Measurements from ENCODE around the gene TBC1D9.

The TBC1D9 gene

GRCh38 chr4:140719686-140720085 lies 36.5 kb downstream of the TBC1D9 start:
- no peak for DNase-seq

DNA sequence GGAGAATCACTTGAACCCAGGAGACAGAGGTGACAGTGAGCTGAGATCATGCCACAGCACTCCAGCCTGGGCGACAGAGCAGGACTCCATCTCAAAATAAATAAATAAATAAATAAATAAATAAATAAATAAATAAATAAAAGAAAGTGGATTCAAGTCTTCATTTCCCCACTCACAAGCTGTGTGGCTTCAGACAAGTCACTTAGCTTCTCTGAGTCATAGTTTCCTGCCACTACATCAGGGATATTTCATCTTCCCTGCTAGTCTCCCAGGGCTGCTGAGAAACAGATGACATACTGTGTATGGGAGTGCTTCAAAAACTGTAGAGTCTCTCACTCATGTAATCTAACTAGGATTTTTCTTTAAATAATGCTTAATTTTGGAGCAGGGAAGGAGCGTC lies 37.2 kb downstream of the TBC1D9 start:
- DNase-seq: no peak

DNA sequence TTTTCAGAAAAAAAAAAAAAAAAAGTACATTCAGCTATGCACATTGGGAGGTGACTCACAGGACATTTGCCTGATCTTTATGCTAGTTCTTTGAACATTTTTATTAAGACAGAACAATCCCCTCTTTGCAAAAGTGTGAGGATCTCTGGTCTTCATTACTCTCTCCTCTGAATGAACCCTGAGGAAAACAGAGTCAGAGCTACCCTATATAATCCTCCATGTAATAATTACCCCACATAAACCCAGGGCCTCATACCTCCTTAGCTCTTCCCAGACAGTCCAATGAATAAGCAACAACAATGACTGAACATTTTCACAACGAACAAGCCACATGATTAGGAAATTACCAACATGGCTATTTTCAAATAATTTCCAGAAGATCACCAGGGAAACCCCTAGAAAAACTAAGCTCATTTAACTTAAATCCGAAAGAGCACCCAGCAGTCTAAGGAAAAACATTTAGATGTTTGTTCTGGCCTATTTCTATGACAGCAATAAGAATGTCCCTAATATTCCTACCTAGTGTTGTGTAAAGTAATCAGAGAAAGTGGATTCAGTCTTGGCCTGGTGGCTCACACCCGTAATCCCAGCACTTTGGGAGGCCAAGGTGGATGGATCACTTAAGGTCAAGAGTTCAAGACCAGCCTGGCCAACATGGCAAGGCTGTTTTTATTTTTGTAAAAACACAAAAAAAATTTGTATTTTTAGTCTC lies 37.8 kb downstream of the TBC1D9 start:
- no peak for DNase-seq

- no peak for DNase-seq
Observed at GRCh38 chr4:140717313-140717712, 38.9 kb downstream of the TBC1D9 start.

- no peak for DNase-seq
Observed at GRCh38 chr4:140715119-140715518, 41.1 kb downstream of the TBC1D9 start.

GRCh38 chr4:140711910-140712309 lies 44.3 kb downstream of the TBC1D9 start:
- DNase-seq: no peak

DNA sequence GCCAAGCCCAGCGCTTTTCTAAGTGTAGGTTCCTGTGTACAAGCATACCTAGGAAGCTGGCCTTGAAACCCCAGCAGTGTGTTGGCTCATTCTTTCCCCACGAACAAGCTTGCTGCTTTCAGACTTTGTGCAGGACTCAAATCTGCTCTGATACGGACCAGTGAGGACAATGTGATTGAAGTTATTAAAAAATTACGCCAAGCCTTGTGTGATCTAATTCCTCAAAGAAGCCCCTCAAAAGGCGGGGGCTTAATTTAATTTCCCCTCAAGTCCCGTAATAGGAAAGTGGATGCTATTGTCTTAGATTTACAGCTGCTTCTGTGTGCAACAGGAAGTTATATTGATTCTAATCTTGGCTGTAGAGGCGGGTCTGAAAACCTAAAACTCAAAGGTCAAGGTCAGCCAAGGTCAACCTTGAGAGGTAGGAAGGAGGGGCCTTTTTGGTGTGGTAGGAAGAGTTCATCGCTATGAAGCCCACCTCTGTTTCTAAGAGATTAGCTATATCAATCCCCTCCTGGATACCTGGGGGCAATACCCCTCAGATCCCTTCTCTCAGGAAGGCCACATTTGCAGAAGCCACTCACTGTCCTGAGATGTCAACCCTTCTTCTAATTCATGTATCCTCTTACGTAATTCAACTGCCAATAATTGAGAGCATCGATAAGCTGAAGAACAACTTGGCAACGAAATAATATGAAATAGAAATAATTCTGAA lies 45.1 kb downstream of the TBC1D9 start:
- no peak for DNase-seq

GRCh38 chr4:140707325-140707724 lies 48.9 kb downstream of the TBC1D9 start:
- DNase-seq: no peak

GRCh38 chr4:140706665-140707064 lies 49.5 kb downstream of the TBC1D9 start:
- no peak for DNase-seq

DNA sequence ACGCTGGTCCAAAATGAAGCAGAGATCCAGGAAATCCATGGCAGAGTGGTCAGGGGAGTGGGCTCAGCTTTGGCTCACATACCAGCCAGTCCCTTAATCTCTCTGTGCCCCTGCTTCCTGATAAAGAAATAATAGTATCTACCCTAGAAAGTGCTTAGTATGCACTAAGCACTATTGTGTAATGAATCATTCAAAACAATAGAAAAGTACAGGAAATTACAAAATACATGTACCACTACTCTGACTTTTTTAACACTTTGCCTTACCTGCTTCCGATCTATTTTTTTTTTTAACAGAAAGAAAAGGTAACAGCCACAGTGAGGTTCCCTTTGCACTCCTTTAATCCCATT lies 49.9 kb downstream of the TBC1D9 start:
- no peak for DNase-seq

- no peak for DNase-seq
Observed at GRCh38 chr4:140705625-140706275, 50.4 kb downstream of the TBC1D9 start.

DNA sequence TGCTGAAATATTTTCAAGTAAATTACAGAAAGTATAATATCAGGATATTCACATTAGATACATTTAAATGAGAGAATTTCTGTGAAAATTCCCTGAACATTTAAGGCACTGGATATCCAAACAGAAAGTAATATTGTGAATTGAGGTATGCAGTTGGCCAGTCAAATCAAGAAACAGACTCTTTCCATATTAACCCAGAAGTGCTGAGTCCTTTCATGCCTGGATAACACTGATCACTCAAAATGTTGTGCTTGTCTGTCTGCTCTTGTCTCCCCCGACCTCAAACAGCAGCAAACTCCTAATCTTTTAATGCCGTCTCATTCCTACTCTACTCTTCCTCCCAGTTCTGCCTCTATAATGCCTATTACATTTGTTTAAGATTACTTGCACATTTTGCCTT lies 51.2 kb downstream of the TBC1D9 start:
- no peak for DNase-seq

- no peak for DNase-seq
Observed at GRCh38 chr4:140704392-140704960, 51.7 kb downstream of the TBC1D9 start.

DNA sequence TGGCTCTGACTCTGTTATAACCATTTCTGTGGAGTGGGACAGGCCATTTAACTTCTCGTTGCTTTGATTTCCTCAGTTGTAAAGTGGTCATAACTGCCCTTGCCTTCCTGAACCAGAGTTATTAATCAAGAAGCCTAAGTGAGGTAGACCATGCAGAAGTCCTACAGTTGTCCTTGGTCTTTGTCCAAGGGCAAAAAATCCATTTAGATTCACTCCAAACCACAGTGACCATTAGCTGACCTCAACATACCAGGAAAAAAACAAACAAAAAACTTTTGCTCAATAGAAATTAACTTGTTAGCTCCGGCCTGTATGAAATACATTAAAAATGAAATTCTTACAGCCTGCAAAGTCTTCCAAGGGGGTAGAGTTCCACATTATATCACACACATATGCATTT lies 52.7 kb downstream of the TBC1D9 start:
- DNase-seq: no peak

- no peak for DNase-seq
Observed at GRCh38 chr4:140702096-140702757, 54.0 kb downstream of the TBC1D9 start.

DNA sequence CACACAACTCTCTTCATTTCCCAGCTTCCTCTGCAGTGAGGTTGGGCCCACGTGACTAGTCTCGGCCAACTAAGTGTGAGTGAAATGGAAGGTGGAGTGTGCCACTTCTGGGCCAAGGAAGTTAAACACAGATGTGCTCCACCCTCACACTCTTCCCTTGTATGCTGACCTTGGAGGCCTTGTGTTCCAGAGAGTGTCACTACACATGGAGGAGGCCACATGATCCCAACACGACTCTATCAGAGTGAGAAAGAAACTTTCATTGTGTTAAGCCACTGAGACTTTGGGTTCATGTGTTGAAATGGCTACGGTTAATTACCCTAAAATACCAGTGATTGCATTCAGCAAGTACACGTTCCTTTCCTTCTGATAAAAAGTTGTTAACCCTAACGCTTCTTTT lies 55.1 kb downstream of the TBC1D9 start:
- no peak for DNase-seq

- no peak for DNase-seq
Observed at GRCh38 chr4:140697709-140698560, 58.2 kb downstream of the TBC1D9 start.

DNA sequence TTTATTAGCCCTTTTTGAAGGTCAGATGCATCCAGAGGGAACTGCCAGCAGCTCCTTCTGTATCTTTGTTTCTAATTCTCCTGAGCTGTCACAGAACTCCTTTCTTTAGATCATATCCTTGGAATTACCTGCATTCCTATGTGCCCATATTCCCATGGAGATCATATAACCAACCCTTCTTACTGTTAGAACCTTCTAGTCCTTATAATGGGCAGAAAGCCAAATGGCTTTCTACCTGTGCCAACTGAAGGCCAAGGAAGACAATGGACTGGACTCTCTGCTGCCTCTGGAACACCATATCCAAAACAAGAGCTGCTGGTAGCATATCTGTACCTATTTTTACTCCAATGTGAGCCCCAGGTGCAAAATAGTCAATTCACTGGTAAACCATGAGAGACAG lies 60.7 kb downstream of the TBC1D9 start:
- DNase-seq: no peak

DNA sequence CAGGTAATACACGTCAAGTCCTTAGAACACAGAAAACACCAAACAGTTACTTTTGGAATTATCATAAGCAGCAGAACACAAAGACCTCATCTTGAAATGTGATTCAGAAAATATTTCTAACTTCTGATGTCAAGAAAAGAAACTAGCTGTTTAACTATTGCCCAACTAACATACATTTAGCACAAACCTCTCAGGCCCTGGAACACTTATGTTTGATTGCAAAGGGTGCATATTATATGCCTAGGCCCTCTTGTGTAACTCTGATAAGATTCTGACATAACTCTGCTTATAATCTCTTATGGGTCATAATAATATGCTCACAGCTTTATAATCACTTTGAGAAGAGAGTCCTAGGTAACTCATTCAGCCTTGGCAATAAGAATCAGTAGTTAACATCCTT lies 62.6 kb downstream of the TBC1D9 start:
- no peak for DNase-seq

- no peak for DNase-seq
Observed at GRCh38 chr4:140691369-140691768, 64.8 kb downstream of the TBC1D9 start.

DNA sequence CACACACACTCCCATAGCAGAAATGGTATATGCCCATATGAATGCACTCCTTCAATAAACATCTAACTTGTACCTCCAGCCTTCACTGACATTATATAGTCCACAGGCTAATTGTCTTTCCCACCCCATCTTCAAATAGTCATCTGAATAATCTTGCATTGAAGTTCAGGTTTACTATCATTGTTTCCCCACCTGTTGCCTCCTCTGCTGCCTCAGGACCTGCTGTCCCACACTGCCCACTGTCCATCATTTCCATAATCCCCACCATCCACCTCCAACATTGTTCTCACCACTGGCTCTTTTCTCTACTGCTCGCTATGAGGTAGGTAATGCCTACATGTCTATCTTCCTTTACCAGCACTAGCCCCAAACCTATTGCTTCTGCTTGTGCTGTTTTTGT lies 66.1 kb downstream of the TBC1D9 start:
- no peak for DNase-seq

- no peak for DNase-seq
Observed at GRCh38 chr4:140689623-140690022, 66.6 kb downstream of the TBC1D9 start.

Data from NCI-H2081 treated with DMSO at 0.1 percent for 48 hours (cell line).